ENCODE data around the gene PEX26. TPM values are rescaled to one million over a fixed set of nuclear protein-coding genes. Genes with fewer than 3 reads are reported as not detected.

The PEX26 gene
- polyA plus RNA-seq, 1 donor (not counting 4 experiments of a cell fraction or from before 2014, with no cell fraction given) = 23.0 TPM

DNA sequence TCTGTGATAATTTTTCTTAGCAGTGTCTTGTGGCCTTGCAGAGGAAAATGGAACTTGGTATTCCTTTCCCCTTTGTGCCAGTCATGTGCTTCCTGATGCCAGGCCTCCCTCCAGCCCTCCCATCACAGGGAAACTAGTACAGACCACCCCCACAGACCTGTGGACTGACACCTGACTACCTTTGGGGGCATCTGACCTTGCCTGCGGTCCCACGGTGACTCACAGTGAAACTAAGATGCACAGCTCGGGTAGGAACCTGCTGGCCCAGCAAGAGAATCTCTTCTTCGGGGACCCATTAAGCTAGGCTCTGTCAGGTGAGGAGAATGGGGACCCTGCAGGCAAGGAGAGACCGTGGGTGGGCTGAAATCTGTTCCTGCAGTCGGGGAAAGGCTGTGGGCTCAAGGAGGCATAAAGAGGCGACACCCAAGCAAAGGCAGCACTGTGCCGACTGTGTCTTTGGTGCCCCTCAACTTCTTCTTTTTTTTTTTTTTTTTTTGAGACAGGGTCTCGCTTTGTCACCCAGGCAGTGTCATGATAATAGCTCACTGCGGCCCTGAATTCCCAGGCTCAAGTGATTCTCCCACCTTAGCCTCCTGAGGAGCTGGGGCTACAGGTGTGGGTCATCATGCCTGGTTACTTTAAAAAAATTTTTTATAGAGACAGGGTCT, 20.8 kb upstream of the PEX26 start:
- Histone ChIP-seq H3K4me1 (ENCODE audit: control insufficient read depth, extremely low read depth, insufficient read depth, low read length) (peaks cover 39% of the 10 kb centered on the region), H3K9me3 (ENCODE audit: control insufficient read depth, low read depth, low read length) (no peaks in the 10 kb centered on the region), H3K9me1 (ENCODE audit: control insufficient read depth, extremely low read depth, insufficient read depth, low read length) (no peaks in the 10 kb centered on the region), H3K36me3 (ENCODE audit: control insufficient read depth in 2 of 2, extremely low read depth in 1 of 2, insufficient read depth in 2 of 2, low read length in 2 of 2) (no peaks in the 10 kb centered on the region), H4K20me1 (ENCODE audit: control insufficient read depth, extremely low read depth, insufficient read depth, low read length) (no peaks in the 10 kb centered on the region), H3K27me3 (ENCODE audit: control insufficient read depth, extremely low read depth, insufficient read depth, low read length) (no peaks in the 10 kb centered on the region), H3K4me2 (ENCODE audit: control insufficient read depth, extremely low read depth, insufficient read depth, low read depth, low read length) (no peak overlapping the region), H3K79me2 (ENCODE audit: control insufficient read depth, insufficient read depth, low read length) (no peaks in the 10 kb centered on the region), H3K27ac (ENCODE audit: control insufficient read depth, insufficient read depth, low read length) (peak overlapping the region; percentile 59), H3K4me3 (ENCODE audit: control insufficient read depth in 2 of 3, extremely low read depth in 1 of 3, insufficient read depth in 2 of 3, low read depth in 1 of 3, low read length in 3 of 3) (no peak overlapping the region), H2AFZ (ENCODE audit: control insufficient read depth, low read length) (no peak overlapping the region), H3K9ac (ENCODE audit: control insufficient read depth, extremely low read depth, insufficient read depth, low read length) (peak overlapping the region; percentile 59)
- dilution Hi-C loops (cut with MboI; ENCODE audit: extremely low pct_ligation_motif_present, low sequenced_read_pairs) = no loop called here
- FAIRE-seq = no peak
- DNase-seq (ENCODE audit: low read depth, low spot score) = no peak
- TF ChIP-seq EZH2 (IDR thresholded peaks at IDR 0.05; ENCODE audit: low read length) = no peak
- TF ChIP-seq, protein P1, sequence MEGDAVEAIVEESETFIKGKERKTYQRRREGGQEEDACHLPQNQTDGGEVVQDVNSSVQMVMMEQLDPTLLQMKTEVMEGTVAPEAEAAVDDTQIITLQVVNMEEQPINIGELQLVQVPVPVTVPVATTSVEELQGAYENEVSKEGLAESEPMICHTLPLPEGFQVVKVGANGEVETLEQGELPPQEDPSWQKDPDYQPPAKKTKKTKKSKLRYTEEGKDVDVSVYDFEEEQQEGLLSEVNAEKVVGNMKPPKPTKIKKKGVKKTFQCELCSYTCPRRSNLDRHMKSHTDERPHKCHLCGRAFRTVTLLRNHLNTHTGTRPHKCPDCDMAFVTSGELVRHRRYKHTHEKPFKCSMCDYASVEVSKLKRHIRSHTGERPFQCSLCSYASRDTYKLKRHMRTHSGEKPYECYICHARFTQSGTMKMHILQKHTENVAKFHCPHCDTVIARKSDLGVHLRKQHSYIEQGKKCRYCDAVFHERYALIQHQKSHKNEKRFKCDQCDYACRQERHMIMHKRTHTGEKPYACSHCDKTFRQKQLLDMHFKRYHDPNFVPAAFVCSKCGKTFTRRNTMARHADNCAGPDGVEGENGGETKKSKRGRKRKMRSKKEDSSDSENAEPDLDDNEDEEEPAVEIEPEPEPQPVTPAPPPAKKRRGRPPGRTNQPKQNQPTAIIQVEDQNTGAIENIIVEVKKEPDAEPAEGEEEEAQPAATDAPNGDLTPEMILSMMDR (optimal IDR thresholded peaks at IDR 0.05 in 1 of 3, IDR thresholded peaks at IDR 0.05 in 1 of 3, conservative IDR thresholded peaks at IDR 0.05 in 1 of 3; ENCODE audit: extremely low read depth in 1 of 3, insufficient read depth in 2 of 3, low read length in 3 of 3) = no peak

DNA sequence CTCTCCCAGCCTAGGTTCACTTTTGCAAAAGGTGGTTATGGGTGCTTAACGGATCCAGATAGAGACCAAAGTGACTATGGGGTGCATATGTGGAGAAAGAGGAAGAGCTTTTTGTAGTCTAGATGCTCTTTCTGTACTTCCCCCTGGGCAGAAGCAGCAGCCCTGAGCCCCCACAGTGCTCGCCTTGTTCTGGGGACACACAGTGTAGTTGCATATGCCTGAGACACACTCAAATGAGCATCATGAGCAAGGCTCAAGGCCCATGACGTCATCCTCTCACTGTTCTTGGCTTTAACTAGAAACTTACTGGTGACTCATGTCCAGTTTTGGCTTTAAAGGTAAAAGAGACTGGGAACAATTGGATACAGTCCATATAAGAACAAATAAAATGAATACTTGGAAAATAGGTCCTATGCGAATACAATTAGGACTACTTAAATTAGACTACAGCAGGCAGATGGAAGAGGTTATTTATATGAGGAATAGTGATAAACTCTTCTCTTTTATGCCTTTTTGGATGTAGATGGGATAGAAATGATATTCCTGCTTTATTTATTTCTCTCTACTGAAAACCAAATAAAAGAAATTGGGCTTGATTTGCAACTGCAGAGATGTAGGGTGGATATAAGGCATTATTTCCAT, 20.1 kb upstream of the PEX26 start:
- Histone ChIP-seq H3K9me3 (ENCODE audit: control insufficient read depth, low read depth, low read length) (no peaks in the 10 kb centered on the region), H3K4me3 (ENCODE audit: control insufficient read depth in 2 of 3, extremely low read depth in 1 of 3, insufficient read depth in 2 of 3, low read depth in 1 of 3, low read length in 3 of 3) (no peak overlapping the region), H3K9me1 (ENCODE audit: control insufficient read depth, extremely low read depth, insufficient read depth, low read length) (no peaks in the 10 kb centered on the region), H3K9ac (ENCODE audit: control insufficient read depth, extremely low read depth, insufficient read depth, low read length) (peak overlapping the region; percentile 59), H2AFZ (ENCODE audit: control insufficient read depth, low read length) (no peak overlapping the region), H3K4me2 (ENCODE audit: control insufficient read depth, extremely low read depth, insufficient read depth, low read depth, low read length) (peak overlapping the region; percentile 6), H3K27ac (ENCODE audit: control insufficient read depth, insufficient read depth, low read length) (peak overlapping the region; percentile 17), H3K79me2 (ENCODE audit: control insufficient read depth, insufficient read depth, low read length) (no peaks in the 10 kb centered on the region), H3K27me3 (ENCODE audit: control insufficient read depth, extremely low read depth, insufficient read depth, low read length) (no peaks in the 10 kb centered on the region), H4K20me1 (ENCODE audit: control insufficient read depth, extremely low read depth, insufficient read depth, low read length) (no peaks in the 10 kb centered on the region), H3K36me3 (ENCODE audit: control insufficient read depth in 2 of 2, extremely low read depth in 1 of 2, insufficient read depth in 2 of 2, low read length in 2 of 2) (no peaks in the 10 kb centered on the region), H3K4me1 (ENCODE audit: control insufficient read depth, extremely low read depth, insufficient read depth, low read length) (peaks cover 46% of the 10 kb centered on the region)
- TF ChIP-seq EZH2 (IDR thresholded peaks at IDR 0.05; ENCODE audit: low read length) = no peak
- TF ChIP-seq, protein P1 (optimal IDR thresholded peaks at IDR 0.05 in 1 of 3, IDR thresholded peaks at IDR 0.05 in 1 of 3, conservative IDR thresholded peaks at IDR 0.05 in 1 of 3; ENCODE audit: extremely low read depth in 1 of 3, insufficient read depth in 2 of 3, low read length in 3 of 3) = no peak
- FAIRE-seq = peak; percentile 88
- dilution Hi-C loops (cut with MboI; ENCODE audit: extremely low pct_ligation_motif_present, low sequenced_read_pairs) = no loop called here
- peak; percentile 86 for DNase-seq (ENCODE audit: low read depth, low spot score)

All from keratinocyte (primary cell).